HG02642 (cell line): ENCODE results near the gene SC5D.

Experiments used
- ATAC-seq: cut with Tn5 transposase; IDR thresholded peaks from one replicate; pipeline ENCODE4 v1.9.1; 2021; ENCODE audit warnings: mild to moderate bottlenecking; ENCODE audit not compliant: unreplicated experiment, poor library complexity

Gene SC5D

GRCh38 chr11:121292495-121293287 is at the start of gene SC5D:
Gene SC5D, plus strand, starts transcription at chr11:121292771. Its CDS starts 10,605 bp downstream, at chr11:121303376.
- ATAC-seq, result peak; percentile 96

- ATAC-seq, result no peak
Measured at GRCh38 chr11:121244884-121245283, 47.7 kb upstream of the SC5D start.

GRCh38 chr11:121246021-121246768 is 46.4 kb upstream of the SC5D start:
- no peak for ATAC-seq

- no peak for ATAC-seq
Measured at GRCh38 chr11:121246769-121247035, 45.9 kb upstream of the SC5D start.

GRCh38 chr11:121248496-121248895 is 44.1 kb upstream of the SC5D start:
- ATAC-seq, result no peak

GRCh38 chr11:121249039-121249663 is 43.4 kb upstream of the SC5D start:
- ATAC-seq, result no peak

- no peak for ATAC-seq
Measured at GRCh38 chr11:121250843-121251242, 41.7 kb upstream of the SC5D start.

- ATAC-seq, result no peak
Measured at GRCh38 chr11:121253951-121254350, 38.6 kb upstream of the SC5D start.

- no peak for ATAC-seq
Measured at GRCh38 chr11:121254756-121255155, 37.8 kb upstream of the SC5D start.

- ATAC-seq, result no peak
Measured at GRCh38 chr11:121255473-121256125, 37.0 kb upstream of the SC5D start.

GRCh38 chr11:121257289-121257688 is 35.3 kb upstream of the SC5D start:
- ATAC-seq, result no peak

GRCh38 chr11:121257976-121258375 is 34.6 kb upstream of the SC5D start:
- ATAC-seq, result no peak

GRCh38 chr11:121265586-121265985 is 27.0 kb upstream of the SC5D start:
- no peak for ATAC-seq

- no peak for ATAC-seq
Measured at GRCh38 chr11:121268581-121268980, 24.0 kb upstream of the SC5D start.

GRCh38 chr11:121270001-121270678 is 22.4 kb upstream of the SC5D start:
- ATAC-seq, result no peak

GRCh38 chr11:121274332-121274991 is 18.1 kb upstream of the SC5D start:
- ATAC-seq, result no peak

GRCh38 chr11:121281698-121282097 is 10.9 kb upstream of the SC5D start:
- no peak for ATAC-seq

GRCh38 chr11:121282386-121282785 is 10.2 kb upstream of the SC5D start:
- no peak for ATAC-seq

GRCh38 chr11:121282886-121283502 is 9.6 kb upstream of the SC5D start:
- peak; percentile 57 for ATAC-seq
